IMR-90 (cell line): ENCODE results near the gene TOMM22. TPM values are rescaled to one million over a fixed set of nuclear protein-coding genes. Genes with fewer than 3 reads are reported as not detected.

Source experiments
- ATAC-seq: fragments of 200-7000 bp; cut with Tn5 transposase; 2 replicates; pipeline ENCODE4 v1.9.1; 2020; ENCODE audit warnings: low read depth, mild to moderate bottlenecking, moderate library complexity
- BruUV-seq: library from RNA; stranded (reverse); fragments of 400-500 nt; replicated peaks from 2 replicates; lab custom pipeline; 2021; lab: Mats Ljungman, UMichigan
- CTCF ChIA-PET: fragments of 300-600 bp; formaldehyde crosslinking; extraction: SDS; loops from one replicate; lab custom pipeline; 2021; ENCODE audit warnings: antibody characterized with exemption; lab: Yijun Ruan, JAX
- POLR2A ChIA-PET: fragments of 300-600 bp; sonication (Branson Sonifier 250); formaldehyde crosslinking; loops from one replicate; lab custom pipeline; 2022; ENCODE audit warnings: antibody characterized with exemption; ENCODE audit not compliant: unreplicated experiment; lab: Charles Lee
- DNase-seq: peaks from one replicate; pipeline ENCODE4 v3.0.0; 2013
- H2AFZ ChIP-seq: replicated peaks from 2 replicates; pipeline ENCODE3; 2013; ENCODE audit warnings: low read length, mild to moderate bottlenecking; ENCODE audit not compliant: poor library complexity
- H2AK5ac ChIP-seq: 2 replicates; pipeline ENCODE4 v1.6.1; 2013; ENCODE audit warnings: low read depth, low read length, inconsistent platforms
- H2AK9ac ChIP-seq: replicated peaks from 2 replicates; pipeline ENCODE3; 2013; ENCODE audit warnings: mild to moderate bottlenecking, low read depth, low read length, moderate library complexity; ENCODE audit not compliant: poor library complexity
- H2BK120ac ChIP-seq: 2 replicates; pipeline ENCODE4 v1.6.1; 2013; ENCODE audit warnings: low read depth, low read length, inconsistent platforms
- H2BK15ac ChIP-seq: 3 replicates; pipeline ENCODE4 v1.6.1; 2013; ENCODE audit warnings: low read depth, low read length, inconsistent platforms
- H2BK20ac ChIP-seq: 2 replicates; pipeline ENCODE4 v1.6.1; 2013; ENCODE audit warnings: low read depth, mild to moderate bottlenecking, inconsistent platforms, low read length, moderate library complexity
- H2BK5ac ChIP-seq: 2 replicates; pipeline ENCODE4 v1.6.1; 2013; ENCODE audit warnings: mild to moderate bottlenecking, low read depth, low read length, inconsistent platforms; ENCODE audit not compliant: poor library complexity, severe bottlenecking
- H3K14ac ChIP-seq: replicated peaks from 2 replicates; pipeline ENCODE4 v1.6.1; 2013; ENCODE audit warnings: low read depth, low read length, inconsistent platforms
- H3K18ac ChIP-seq: 2 replicates; pipeline ENCODE4 v1.6.1; 2013; ENCODE audit warnings: low read depth, low read length, control low read depth
- H3K23ac ChIP-seq: 2 replicates; pipeline ENCODE4 v1.6.1; 2013; ENCODE audit warnings: low read depth, low read length, inconsistent platforms
- H3K27ac ChIP-seq: 2 replicates; pipeline ENCODE4 v1.5.1; 2013; ENCODE audit warnings: mild to moderate bottlenecking, control low read depth, low read length; ENCODE audit not compliant: insufficient read depth
- H3K27me3 ChIP-seq: 2 replicates; pipeline ENCODE4 v1.6.1; 2013; ENCODE audit warnings: low read length; ENCODE audit not compliant: control insufficient read depth, insufficient read depth
- H3K36me3 ChIP-seq: 2 replicates; pipeline ENCODE4 v1.6.1; 2013; ENCODE audit warnings: low read length, mixed read lengths; ENCODE audit not compliant: control insufficient read depth, insufficient read depth
- H3K4ac ChIP-seq: 2 replicates; pipeline ENCODE4 v1.6.1; 2013; ENCODE audit warnings: low read depth, low read length, inconsistent platforms
- H3K4me1 ChIP-seq: 2 replicates; pipeline ENCODE4 v1.6.1; 2013; ENCODE audit warnings: low read length, mixed read lengths; ENCODE audit not compliant: control insufficient read depth, insufficient read depth
- H3K4me2 ChIP-seq: 2 replicates; pipeline ENCODE4 v1.6.1; 2013; ENCODE audit warnings: low read depth, mild to moderate bottlenecking, control low read depth, low read length, moderate library complexity
- H3K4me3 ChIP-seq: 2 replicates; pipeline ENCODE4 v1.5.1; 2013; ENCODE audit warnings: low read depth, mild to moderate bottlenecking, control low read depth, low read length, moderate library complexity; ENCODE audit not compliant: insufficient read depth
- H3K56ac ChIP-seq: 2 replicates; pipeline ENCODE4 v1.6.1; 2013; ENCODE audit warnings: low read length, inconsistent platforms; ENCODE audit not compliant: insufficient read depth; ENCODE audit errors: extremely low read depth
- H3K79me1 ChIP-seq, 2 experiments: 2 replicates each; pipeline ENCODE4 v1.6.1; 2013; ENCODE audit warnings: low read length in 2 of 2, inconsistent platforms in 1 of 2, low read depth in 1 of 2
- H3K9ac ChIP-seq: 2 replicates; pipeline ENCODE4 v1.6.1; 2013; ENCODE audit warnings: low read depth, low read length, control low read depth
- H3K9me1 ChIP-seq: 2 replicates; pipeline ENCODE4 v1.6.1; 2013; ENCODE audit warnings: low read length, inconsistent platforms; ENCODE audit not compliant: insufficient read depth
- H3K9me3 ChIP-seq: 2 replicates; pipeline ENCODE4 v1.6.1; 2013; ENCODE audit warnings: low read length; ENCODE audit not compliant: control insufficient read depth, insufficient read depth
- H4K20me1 ChIP-seq: 2 replicates; pipeline ENCODE4 v1.6.1; 2013; ENCODE audit warnings: low read length, inconsistent platforms; ENCODE audit not compliant: insufficient read depth
- H4K5ac ChIP-seq: 2 replicates; pipeline ENCODE4 v1.6.1; 2013; ENCODE audit warnings: mild to moderate bottlenecking, low read depth, low read length, control low read depth
- H4K8ac ChIP-seq, 2 experiments: 2 replicates each; pipeline ENCODE4 v1.6.1; 2013; ENCODE audit warnings: low read depth in 2 of 2, low read length in 2 of 2, control low read depth in 1 of 2, inconsistent platforms in 1 of 2
- H4K91ac ChIP-seq: 2 replicates; pipeline ENCODE4 v1.6.1; 2013; ENCODE audit warnings: low read depth, low read length, inconsistent platforms; ENCODE audit not compliant: insufficient read depth
- BHLHE40 ChIP-seq: fragments of 150-350 bp; IDR thresholded peaks from 2 replicates; pipeline ENCODE4 v1.6.1; 2016; ENCODE audit warnings: mild to moderate bottlenecking, low read depth, low read length
- CEBPB ChIP-seq: IDR thresholded peaks from 2 replicates; pipeline ENCODE4 v1.6.1; 2012; ENCODE audit warnings: low read depth, low read length, improper control_type of control experiment
- CHD1 ChIP-seq: IDR thresholded peaks from 2 replicates; pipeline ENCODE4 v1.6.1; 2012; ENCODE audit warnings: low read depth, low read length, improper control_type of control experiment
- ELK1 ChIP-seq: fragments of 150-350 bp; IDR thresholded peaks from 2 replicates; pipeline ENCODE4 v1.6.1; 2016; ENCODE audit warnings: low read depth, mild to moderate bottlenecking, low read length, moderate library complexity, borderline replicate concordance
- FOS ChIP-seq: fragments of 150-350 bp; IDR thresholded peaks from 2 replicates; pipeline ENCODE4 v1.6.1; 2016; ENCODE audit warnings: low read depth, low read length
- MAFK ChIP-seq: IDR thresholded peaks from 2 replicates; pipeline ENCODE4 v1.6.1; 2012; ENCODE audit warnings: low read depth, low read length, improper control_type of control experiment
- MAZ ChIP-seq: IDR thresholded peaks from 2 replicates; pipeline ENCODE4 v1.6.1; 2012; ENCODE audit warnings: low read depth, mild to moderate bottlenecking, low read length, improper control_type of control experiment, moderate library complexity, borderline replicate concordance
- MXI1 ChIP-seq: IDR thresholded peaks from 2 replicates; pipeline ENCODE4 v1.6.1; 2012; ENCODE audit warnings: low read depth, mild to moderate bottlenecking, low read length, moderate library complexity, borderline replicate concordance
- POLR2A ChIP-seq: IDR thresholded peaks from 2 replicates; pipeline ENCODE4 v1.6.1; 2012; ENCODE audit warnings: mild to moderate bottlenecking, low read depth, low read length
- RAD21 ChIP-seq: IDR thresholded peaks from 2 replicates; pipeline ENCODE4 v1.6.1; 2012; ENCODE audit warnings: low read length, improper control_type of control experiment
- RCOR1 ChIP-seq: IDR thresholded peaks from 2 replicates; pipeline ENCODE4 v1.6.1; 2012; ENCODE audit warnings: mild to moderate bottlenecking, low read length, improper control_type of control experiment; ENCODE audit not compliant: insufficient replicate concordance
- RFX5 ChIP-seq: IDR thresholded peaks from 2 replicates; pipeline ENCODE4 v1.8.0; 2012; ENCODE audit warnings: low read depth, mild to moderate bottlenecking, low read length, moderate library complexity
- WGBS, 2 experiments: methylation state at CpG; one replicate each; pipeline versions ENCODE4 v1.1.5 to v1.1.7; 2013; ENCODE audit warnings: missing lambda C conversion rate in 2 of 2; ENCODE audit not compliant: insufficient read length in 1 of 2; ENCODE audit errors: extremely low coverage in 2 of 2; 5-methylcytosine and 5-hydroxymethylcytosine counted together
- dilution Hi-C: fragments of 300-500 bp; cut with HindIII; formaldehyde crosslinking; loops from one replicate; pipeline ENCODE4 v1.14.3; 2018; ENCODE audit warnings: low sequenced_read_pairs; ENCODE audit not compliant: unreplicated experiment
- in situ Hi-C: fragments of 300-500 bp; cut with MboI; formaldehyde crosslinking; loops from 3 replicates; pipeline ENCODE4 v1.14.3; 2019; ENCODE audit warnings: low sequenced_read_pairs, inconsistent platforms, mixed read lengths
- intact Hi-C: fragments of 100-400 bp; cut with micrococcal nuclease; formaldehyde crosslinking; loops from 2 replicates; pipeline ENCODE4 v1.10.0; 2022
- polyA plus RNA-seq, 3 experiments: library from polyadenylated mRNA; depleted of rRNA; stranded (reverse); fragments of >200 nt; gene quantifications; 2 replicates each; pipeline ENCODE4 v1.2.3, GENCODE V29; 2012; ENCODE audit warnings: low replicate concordance in 1 of 3
- total RNA-seq: library from RNA; depleted of rRNA; stranded (reverse); fragments of >200 nt; gene quantifications from 2 replicates; pipeline ENCODE4 v1.2.3, GENCODE V29; 2012
- TF ChIP-seq, protein P1 (sequence below): conservative IDR thresholded peaks from 2 replicates; pipeline ENCODE4 v1.5.1; 2012; ENCODE audit warnings: mild to moderate bottlenecking, low read depth, low read length, improper control_type of control experiment

Gene TOMM22
- total and polyA plus RNA-seq, 2 of the 4 experiments (the other 2 are of a cell fraction): 38.7 to 78.0 TPM

- in situ Hi-C loops: no loop called here
- peaks cover 61% of the 10 kb centered on the region for H4K20me1 ChIP-seq
- peaks cover 32% of the 10 kb centered on the region for H3K9me1 ChIP-seq
- no peak overlapping the region for H3K27ac ChIP-seq
- ChIA-PET POLR2A (no interaction called here), CTCF (interaction anchor here (1.3 kb wide), 1 partner anchor 53 kb away, joined by 3 read pairs; no protein-coding TSS in a partner anchor)
- H3K4me2 ChIP-seq: no peak overlapping the region
- no peak overlapping the region for H4K8ac ChIP-seq
- H3K9ac ChIP-seq: no peak overlapping the region
- DNase-seq: no peak
- no peak overlapping the region for H3K4me3 ChIP-seq
- H4K5ac ChIP-seq: no peak overlapping the region
- no peak overlapping the region for H4K91ac ChIP-seq
- no peak overlapping the region for H2BK20ac ChIP-seq
- intact Hi-C loops: no loop called here
- H2AK9ac ChIP-seq: no peak overlapping the region
- BruUV-seq: no TSS peak
- dilution Hi-C loops: no loop called here
- no peak overlapping the region for H2AFZ ChIP-seq
- H3K4ac ChIP-seq: no peak overlapping the region
- no peak overlapping the region for H3K18ac ChIP-seq
- H3K4me1 ChIP-seq: peaks cover 4% of the 10 kb centered on the region
- ATAC-seq: no peak
- no peaks in the 10 kb centered on the region for H3K27me3 ChIP-seq
- H3K79me1 ChIP-seq: peaks cover 41 to 86% of the 10 kb centered on the region in 2 experiments
- no peak overlapping the region for H3K23ac ChIP-seq
- 96% methylated on average over 4 of the region's 10 CpGs; no CpG with 5 or more reads in 1 of the 2 experiments for WGBS, 2 experiments
- H2BK120ac ChIP-seq: no peak overlapping the region
- H3K9me3 ChIP-seq: no peaks in the 10 kb centered on the region
- H3K14ac ChIP-seq: no peak overlapping the region
- TF ChIP-seq, protein P1, sequence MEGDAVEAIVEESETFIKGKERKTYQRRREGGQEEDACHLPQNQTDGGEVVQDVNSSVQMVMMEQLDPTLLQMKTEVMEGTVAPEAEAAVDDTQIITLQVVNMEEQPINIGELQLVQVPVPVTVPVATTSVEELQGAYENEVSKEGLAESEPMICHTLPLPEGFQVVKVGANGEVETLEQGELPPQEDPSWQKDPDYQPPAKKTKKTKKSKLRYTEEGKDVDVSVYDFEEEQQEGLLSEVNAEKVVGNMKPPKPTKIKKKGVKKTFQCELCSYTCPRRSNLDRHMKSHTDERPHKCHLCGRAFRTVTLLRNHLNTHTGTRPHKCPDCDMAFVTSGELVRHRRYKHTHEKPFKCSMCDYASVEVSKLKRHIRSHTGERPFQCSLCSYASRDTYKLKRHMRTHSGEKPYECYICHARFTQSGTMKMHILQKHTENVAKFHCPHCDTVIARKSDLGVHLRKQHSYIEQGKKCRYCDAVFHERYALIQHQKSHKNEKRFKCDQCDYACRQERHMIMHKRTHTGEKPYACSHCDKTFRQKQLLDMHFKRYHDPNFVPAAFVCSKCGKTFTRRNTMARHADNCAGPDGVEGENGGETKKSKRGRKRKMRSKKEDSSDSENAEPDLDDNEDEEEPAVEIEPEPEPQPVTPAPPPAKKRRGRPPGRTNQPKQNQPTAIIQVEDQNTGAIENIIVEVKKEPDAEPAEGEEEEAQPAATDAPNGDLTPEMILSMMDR: no peak
- TF ChIP-seq RCOR1: no peak
- TF ChIP-seq CHD1: no peak
- TF ChIP-seq CEBPB: no peak
- no peak for TF ChIP-seq FOS
- TF ChIP-seq RFX5: no peak
- no peak for TF ChIP-seq RAD21
- no peak for TF ChIP-seq POLR2A
- TF ChIP-seq ELK1: no peak
- TF ChIP-seq MAFK: no peak
- TF ChIP-seq MXI1: no peak
- no peak for TF ChIP-seq BHLHE40
- TF ChIP-seq MAZ: no peak
- H2BK15ac ChIP-seq: no peak overlapping the region
- H3K56ac ChIP-seq: no peak overlapping the region
- no peak overlapping the region for H2AK5ac ChIP-seq
- peak overlapping the region; percentile 7 for H2BK5ac ChIP-seq
- H3K36me3 ChIP-seq: peaks cover 23% of the 10 kb centered on the region
These were observed 34.5 kb downstream of the TOMM22 start for GRCh38 chr22:38716271-38716670.
